ENCODE measurements around the gene IFITM10.
"Not testable (repeated sequence)": the region's sequence is repeated elsewhere in the genome, so short reads cannot be mapped to it uniquely, and the experiment has no call there.

Gene IFITM10

DNA sequence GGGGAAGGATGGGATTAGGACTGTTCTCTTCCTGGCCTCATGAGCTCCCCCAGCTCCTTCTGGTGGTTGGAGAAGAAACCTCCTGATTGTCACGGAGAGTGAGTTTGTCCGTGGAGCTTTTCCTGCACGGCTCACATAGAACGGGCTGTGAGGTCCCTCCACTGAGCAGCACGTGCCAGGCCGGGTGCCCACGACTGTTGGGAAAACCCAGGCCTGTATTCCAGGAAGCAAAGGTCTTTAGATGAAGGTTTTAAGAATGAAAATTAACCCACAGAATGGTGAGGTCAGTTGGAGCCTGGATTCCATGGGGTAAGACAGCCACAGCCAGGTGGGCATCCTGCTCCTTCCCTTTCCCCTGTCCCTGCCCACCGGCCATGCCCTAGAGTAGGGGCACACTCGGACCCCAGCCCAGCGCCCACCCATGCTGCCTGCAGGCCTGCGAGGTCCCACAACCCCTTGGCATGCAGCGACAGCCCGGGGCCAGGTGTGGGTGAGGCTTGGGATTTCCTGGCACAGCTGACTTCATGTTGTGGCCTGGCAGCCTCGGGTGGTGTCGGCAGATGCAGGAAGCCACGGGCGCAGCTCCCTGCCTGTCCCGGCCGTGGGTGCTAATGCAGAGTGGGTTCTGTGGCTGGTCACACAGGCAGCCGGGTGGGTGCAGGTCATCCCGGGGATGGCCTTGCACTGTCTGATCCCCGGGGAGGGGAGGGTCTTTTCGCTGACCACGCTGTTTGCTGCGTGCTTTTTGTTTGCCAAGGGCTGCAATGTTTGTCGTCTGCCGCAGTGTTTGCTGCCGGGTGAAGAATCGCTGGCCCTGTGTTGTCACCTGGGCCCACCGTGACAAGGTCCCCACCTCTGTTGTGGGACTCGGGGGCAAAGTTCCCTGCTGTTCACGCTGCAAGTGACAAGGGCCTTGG, 60.9 kb downstream of the IFITM10 start:
- DNase-seq = not testable (repeated sequence)

DNA sequence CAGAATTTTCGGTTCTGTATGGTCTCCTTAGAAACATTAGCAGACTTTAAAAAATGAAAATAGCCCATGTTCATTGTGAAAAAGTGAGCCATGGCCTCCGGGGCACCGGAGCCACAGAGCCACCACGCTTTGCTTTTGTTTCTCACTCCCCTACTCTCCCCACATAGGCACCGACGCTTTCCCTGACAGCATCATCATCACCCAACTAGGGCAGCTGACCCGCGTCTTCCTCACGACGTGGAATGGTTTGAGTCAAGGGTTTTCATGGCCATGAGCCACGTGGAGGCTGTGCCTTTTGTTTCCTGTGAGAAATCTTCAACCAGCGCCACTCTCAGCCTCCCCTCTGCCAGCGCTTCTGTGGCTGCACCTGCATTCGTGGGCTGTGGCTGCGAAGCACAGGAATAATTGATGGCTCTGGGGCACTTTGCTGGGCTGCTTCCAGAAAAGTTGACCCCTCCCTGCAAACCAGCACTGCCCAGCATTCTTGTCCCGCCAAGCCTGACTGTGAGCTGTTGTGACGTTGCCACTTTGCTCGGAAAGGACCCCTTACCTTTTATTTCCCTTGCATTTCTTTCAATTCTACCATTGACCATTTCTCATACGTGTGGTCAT, 62.0 kb downstream of the IFITM10 start:
- DNase-seq = not testable (repeated sequence)

DNA sequence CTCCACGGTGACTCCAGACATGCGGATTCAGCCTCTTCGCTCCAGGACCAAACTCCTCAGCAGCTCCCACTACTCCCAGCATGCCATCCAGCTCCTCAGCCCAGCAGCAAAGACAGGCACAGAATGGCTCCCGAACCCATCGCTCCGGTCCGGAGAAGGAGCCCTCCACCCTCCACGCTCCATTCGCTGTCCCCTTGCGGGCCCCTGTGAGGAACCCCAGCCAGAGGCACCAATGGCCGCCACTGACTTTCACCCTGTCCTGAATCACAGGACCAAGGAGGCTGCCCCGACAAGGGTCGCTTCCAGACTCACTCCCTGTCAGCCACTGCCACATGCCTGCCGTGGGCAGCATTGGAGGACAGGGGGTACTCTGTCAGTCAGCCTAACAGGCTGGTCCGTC, 64.2 kb downstream of the IFITM10 start:
- not testable (repeated sequence) for DNase-seq

DNA sequence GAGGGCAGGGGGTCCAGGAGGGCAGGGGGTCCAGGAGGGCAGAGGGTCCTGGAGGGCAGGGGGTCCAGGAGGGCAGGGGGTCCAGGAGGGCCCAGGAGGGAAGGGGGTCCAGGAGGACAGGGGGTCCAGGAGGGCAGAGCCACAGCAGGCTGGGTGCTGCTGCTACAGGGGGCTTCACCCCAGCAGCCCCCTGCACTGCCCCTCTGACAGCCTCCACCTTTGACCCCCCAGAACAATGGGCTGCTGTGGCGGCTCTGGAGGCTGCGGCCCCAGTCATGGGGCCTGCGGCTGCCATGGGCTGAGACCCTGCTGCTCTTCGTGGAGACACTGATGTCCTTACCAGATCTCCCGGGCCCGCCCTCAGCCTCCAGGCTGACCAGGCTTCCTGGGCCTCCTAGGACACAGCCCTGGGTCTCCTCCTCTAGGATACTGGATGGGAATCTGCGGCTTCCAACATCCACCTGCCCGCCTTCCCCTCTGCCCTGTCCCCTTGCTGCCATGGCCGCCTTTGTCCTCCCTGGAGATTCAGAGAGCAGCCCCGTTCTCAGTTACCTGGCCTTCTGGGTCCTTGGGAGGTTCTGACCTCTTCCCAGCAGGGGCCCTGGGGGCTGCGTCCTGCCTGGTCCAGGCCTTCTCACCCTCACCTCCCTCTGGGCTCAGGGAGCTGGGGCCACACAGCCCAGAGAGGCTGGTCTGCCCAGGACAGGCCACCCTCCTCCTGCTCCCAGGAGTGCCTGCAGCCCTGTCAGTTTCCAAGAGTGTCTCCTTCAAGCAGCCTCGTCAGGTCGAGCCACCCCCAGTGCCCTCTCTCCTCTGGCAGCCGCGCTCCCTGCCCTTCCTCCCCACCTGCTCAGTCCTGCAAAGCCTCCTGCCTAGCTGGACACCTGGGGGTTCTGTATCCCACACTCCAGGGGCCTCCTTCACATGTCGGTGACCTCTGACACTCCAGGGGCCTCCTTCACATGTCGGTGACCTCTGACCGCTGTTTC, 65.2 kb downstream of the IFITM10 start:
- DNase-seq = not testable (repeated sequence)

DNA sequence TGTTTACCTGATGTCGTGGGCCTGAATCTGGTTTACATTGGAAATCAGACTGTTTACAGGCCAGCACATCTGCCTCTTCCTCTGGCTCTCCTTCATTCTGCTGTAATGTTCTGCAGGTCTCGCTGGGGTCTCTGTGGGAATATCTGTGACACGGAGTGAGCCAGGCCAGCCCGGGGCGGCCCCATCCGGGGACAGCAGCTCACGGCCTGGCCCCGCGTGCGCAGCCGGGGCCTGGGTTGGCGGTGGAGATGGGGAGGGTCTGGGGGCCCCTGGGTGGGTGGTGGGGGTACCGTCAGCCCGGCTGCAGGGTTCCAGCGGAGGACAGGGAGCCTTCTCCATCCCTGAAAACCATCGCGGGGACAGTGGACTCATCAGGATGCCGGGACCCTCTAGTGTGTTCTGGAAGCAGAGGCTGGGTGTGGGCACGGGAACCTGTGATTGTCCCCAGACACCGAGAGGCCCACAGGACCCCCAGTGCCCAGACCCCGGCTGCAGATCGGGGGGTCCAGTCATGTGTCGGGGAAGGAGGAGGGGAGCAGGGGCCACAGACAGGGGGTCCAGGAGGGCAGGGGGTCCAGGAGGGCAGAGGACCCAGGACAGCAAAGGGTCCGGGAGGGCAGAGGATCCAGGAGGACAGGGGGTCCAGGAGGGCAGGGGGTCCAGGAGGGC, 66.4 kb downstream of the IFITM10 start:
- DNase-seq = not testable (repeated sequence)

DNA sequence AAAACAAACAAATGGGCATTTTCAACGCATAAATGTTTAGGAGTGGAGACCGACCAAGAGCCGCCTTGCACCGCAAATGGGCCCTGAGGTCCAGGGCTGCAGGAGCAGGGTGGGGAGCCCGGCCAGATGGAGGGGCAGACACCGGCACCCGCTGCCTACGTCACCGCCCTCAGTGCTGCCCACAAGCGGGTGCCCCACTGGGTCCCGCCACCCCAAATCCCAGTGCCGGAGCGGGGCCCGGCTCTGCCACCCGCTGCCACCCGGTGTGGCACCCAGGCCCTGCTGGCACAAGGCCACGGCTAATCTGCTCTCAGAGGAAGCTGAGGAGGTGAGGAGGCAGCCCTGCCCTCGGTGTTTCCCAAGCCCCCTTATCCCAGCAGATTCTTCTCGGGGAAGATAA, 67.2 kb downstream of the IFITM10 start:
- DNase-seq = not testable (repeated sequence)

Measured in activated CD4-positive, CD25-positive, alpha-beta regulatory T cell (primary cell).